Activated CD4-positive, alpha-beta T cell treated with anti-CD3 and anti-CD28 coated beads, Interleukin-2, amount 10 ng/mL, durations not matched to agents 7 days and 5 days (primary cell): Measurements from ENCODE around the gene CSF1R. TPM values are rescaled to one million over a fixed set of nuclear protein-coding genes. Genes with fewer than 3 reads are reported as not detected.
"Not testable (repeated sequence)": the region's sequence is repeated elsewhere in the genome, so short reads cannot be mapped to it uniquely, and the experiment has no call there.

Experiments
- CTCF ChIA-PET: fragments of 350-600 bp; sonication (Branson Sonifier 250); formaldehyde crosslinking; loops from one replicate; lab custom pipeline; 2021; ENCODE audit warnings: antibody characterized with exemption; lab: Charles Lee
- POLR2A ChIA-PET: fragments of 350-600 bp; sonication (Branson Sonifier 250); formaldehyde crosslinking; loops from one replicate; lab custom pipeline; 2021; ENCODE audit warnings: antibody characterized with exemption; lab: Charles Lee
- DNase-seq: peaks from one replicate; pipeline ENCODE4 v3.0.0-alpha.2; 2020
- H3K27ac Mint-ChIP-seq: one replicate; pipeline ENCODE4 v1.8.0; 2021; ENCODE audit warnings: mild to moderate bottlenecking, moderate library complexity, mixed read lengths
- H3K27me3 Mint-ChIP-seq: one replicate; pipeline ENCODE4 v1.8.0; 2021; ENCODE audit warnings: mixed read lengths
- H3K36me3 Mint-ChIP-seq: one replicate; pipeline ENCODE4 v1.8.0; 2021; ENCODE audit warnings: low read depth, mixed read lengths
- H3K4me1 Mint-ChIP-seq: one replicate; pipeline ENCODE4 v1.8.0; 2021; ENCODE audit warnings: mixed read lengths
- H3K4me3 Mint-ChIP-seq: one replicate; pipeline ENCODE4 v1.8.0; 2021; ENCODE audit warnings: mild to moderate bottlenecking, moderate library complexity, mixed read lengths
- H3K9me3 Mint-ChIP-seq: one replicate; pipeline ENCODE4 v1.8.0; 2021; ENCODE audit warnings: mixed read lengths
- total RNA-seq, 2 experiments: library from RNA; stranded (reverse); gene quantifications; one replicate each; pipeline ENCODE4 v1.2.3, GENCODE V29; 2021

CSF1R gene
- total RNA-seq, 2 experiments from 2014 or later: 0.08 to 0.15 TPM

GRCh38 chr5:150036513-150036912, 49.8 kb downstream of the CSF1R start:
- no peaks in the 10 kb centered on the region for H3K9me3 Mint-ChIP-seq
- H3K27me3 Mint-ChIP-seq: no peaks in the 10 kb centered on the region
- CTCF ChIA-PET: interaction anchor here (0.6 to 1.1 kb wide), 4 partner anchors 8 to 717 kb away, joined by 3 to 4 read pairs (median 3); no protein-coding TSS in a partner anchor
- no peaks in the 10 kb centered on the region for H3K4me1 Mint-ChIP-seq
- no peak overlapping the region for H3K27ac Mint-ChIP-seq
- DNase-seq: no peak
- POLR2A ChIA-PET: no interaction called here
- no peak overlapping the region for H3K4me3 Mint-ChIP-seq
- peaks cover 65% of the 10 kb centered on the region for H3K36me3 Mint-ChIP-seq

GRCh38 chr5:150035139-150035895, 51.0 kb downstream of the CSF1R start:
- Mint-ChIP-seq H3K27me3 (no peaks in the 10 kb centered on the region), H3K27ac (peak overlapping the region; percentile 41), H3K4me3 (no peak overlapping the region), H3K9me3 (no peaks in the 10 kb centered on the region), H3K4me1 (no peaks in the 10 kb centered on the region), H3K36me3 (peaks cover 59% of the 10 kb centered on the region)
- ChIA-PET POLR2A (no interaction called here), CTCF (interaction anchor here (1.2 to 2.4 kb wide), 3 partner anchors 14 to 23 kb away, joined by 3 to 7 read pairs (median 6); no protein-coding TSS in a partner anchor)
- DNase-seq: no peak

- no peaks in the 10 kb centered on the region for H3K9me3 Mint-ChIP-seq
- H3K4me3 Mint-ChIP-seq: no peak overlapping the region
- POLR2A ChIA-PET: no interaction called here
- CTCF ChIA-PET: interaction anchor here (1.2 to 2.4 kb wide), 3 partner anchors 13 to 24 kb away, joined by 3 to 7 read pairs (median 6); no protein-coding TSS in a partner anchor
- H3K27ac Mint-ChIP-seq: no peak overlapping the region
- H3K4me1 Mint-ChIP-seq: no peaks in the 10 kb centered on the region
- no peak for DNase-seq
- no peaks in the 10 kb centered on the region for H3K27me3 Mint-ChIP-seq
- H3K36me3 Mint-ChIP-seq: peaks cover 56% of the 10 kb centered on the region
These were observed 51.7 kb downstream of the CSF1R start for GRCh38 chr5:150034662-150035061.

- Mint-ChIP-seq H3K4me3 (no peak overlapping the region), H3K9me3 (no peaks in the 10 kb centered on the region), H3K27ac (no peak overlapping the region), H3K4me1 (no peaks in the 10 kb centered on the region), H3K36me3 (peaks cover 53% of the 10 kb centered on the region), H3K27me3 (no peaks in the 10 kb centered on the region)
- POLR2A ChIA-PET: no interaction called here
- CTCF ChIA-PET: interaction anchor here (1.0 to 2.4 kb wide), 4 partner anchors 12 to 19 kb away, joined by 3 to 7 read pairs (median 4); no protein-coding TSS in a partner anchor
- DNase-seq: no peak
These were observed 53.0 kb downstream of the CSF1R start for GRCh38 chr5:150033334-150033733.

- H3K27ac Mint-ChIP-seq, H3K4me3 Mint-ChIP-seq, H3K4me1 Mint-ChIP-seq, POLR2A ChIA-PET, DNase-seq, H3K27me3 Mint-ChIP-seq, H3K9me3 Mint-ChIP-seq: not testable (repeated sequence)
- peaks cover 52% of the 10 kb centered on the region for H3K36me3 Mint-ChIP-seq
- CTCF ChIA-PET: interaction anchor here (1.0 to 3.3 kb wide), 3 partner anchors 9 to 22 kb away, joined by 3 to 14 read pairs (median 3); no protein-coding TSS in a partner anchor
These were observed 58.3 kb downstream of the CSF1R start for GRCh38 chr5:150028047-150028446.

- Mint-ChIP-seq H3K4me3 (no peak overlapping the region), H3K36me3 (peaks cover 53% of the 10 kb centered on the region), H3K4me1 (peaks cover 7% of the 10 kb centered on the region), H3K27me3 (no peaks in the 10 kb centered on the region), H3K27ac (no peak overlapping the region), H3K9me3 (no peaks in the 10 kb centered on the region)
- CTCF ChIA-PET: interaction anchor here (1.5 kb wide), 1 partner anchor 18 kb away, joined by 3 read pairs; no protein-coding TSS in a partner anchor
- DNase-seq: no peak
- POLR2A ChIA-PET: no interaction called here
These were observed 59.6 kb downstream of the CSF1R start for GRCh38 chr5:150026682-150027172.

GRCh38 chr5:150024346-150024984, 61.9 kb downstream of the CSF1R start:
- Mint-ChIP-seq H3K27me3 (no peaks in the 10 kb centered on the region), H3K4me1 (peaks cover 18% of the 10 kb centered on the region), H3K4me3 (no peak overlapping the region), H3K36me3 (peaks cover 58% of the 10 kb centered on the region), H3K9me3 (no peaks in the 10 kb centered on the region), H3K27ac (no peak overlapping the region)
- CTCF ChIA-PET: interaction anchor here (0.7 to 1.1 kb wide), 3 partner anchors 17 to 25 kb away, joined by 3 to 4 read pairs (median 3); no protein-coding TSS in a partner anchor
- DNase-seq: no peak
- POLR2A ChIA-PET: no interaction called here

GRCh38 chr5:150023136-150023535, 63.2 kb downstream of the CSF1R start:
- peaks cover 22% of the 10 kb centered on the region for H3K4me1 Mint-ChIP-seq
- H3K27ac Mint-ChIP-seq: no peak overlapping the region
- peaks cover 67% of the 10 kb centered on the region for H3K36me3 Mint-ChIP-seq
- no peaks in the 10 kb centered on the region for H3K27me3 Mint-ChIP-seq
- no peaks in the 10 kb centered on the region for H3K9me3 Mint-ChIP-seq
- POLR2A ChIA-PET: no interaction called here
- H3K4me3 Mint-ChIP-seq: no peak overlapping the region
- DNase-seq: no peak
- CTCF ChIA-PET: interaction anchor here (0.5 to 1.4 kb wide), 4 partner anchors 12 to 38 kb away, joined by 3 to 5 read pairs (median 3); no protein-coding TSS in a partner anchor

GRCh38 chr5:150022681-150023080, 63.7 kb downstream of the CSF1R start:
- H3K36me3 Mint-ChIP-seq: peaks cover 64% of the 10 kb centered on the region

GRCh38 chr5:150022158-150022531, 64.2 kb downstream of the CSF1R start:
- no peaks in the 10 kb centered on the region for H3K9me3 Mint-ChIP-seq
- no peaks in the 10 kb centered on the region for H3K27me3 Mint-ChIP-seq
- H3K36me3 Mint-ChIP-seq: peaks cover 68% of the 10 kb centered on the region
- no peak for DNase-seq
- peaks cover 22% of the 10 kb centered on the region for H3K4me1 Mint-ChIP-seq
- ChIA-PET CTCF (interaction anchor here (0.6 to 2.1 kb wide), 10 partner anchors 8 to 212 kb away, joined by 3 to 9 read pairs (median 3); no protein-coding TSS in a partner anchor), POLR2A (interaction anchor here (0.7 kb wide), 1 partner anchor 28 kb away, joined by 3 read pairs; no protein-coding TSS in a partner anchor)
- H3K27ac Mint-ChIP-seq: no peak overlapping the region
- H3K4me3 Mint-ChIP-seq: no peak overlapping the region

More at GRCh38 chr5:150022681-150023080, 63.7 kb downstream of the CSF1R start:
- H3K27ac Mint-ChIP-seq: no peak overlapping the region
- no peaks in the 10 kb centered on the region for H3K9me3 Mint-ChIP-seq
- ChIA-PET POLR2A (interaction anchor here (0.7 kb wide), 1 partner anchor 29 kb away, joined by 3 read pairs; no protein-coding TSS in a partner anchor), CTCF (interaction anchor here (0.5 to 2.1 kb wide), 11 partner anchors 11 to 212 kb away, joined by 3 to 9 read pairs (median 3); no protein-coding TSS in a partner anchor)
- H3K4me3 Mint-ChIP-seq: no peak overlapping the region
- H3K4me1 Mint-ChIP-seq: peaks cover 22% of the 10 kb centered on the region
- DNase-seq: no peak
- H3K27me3 Mint-ChIP-seq: no peaks in the 10 kb centered on the region

- Mint-ChIP-seq H3K27me3 (no peaks in the 10 kb centered on the region), H3K4me1 (peaks cover 22% of the 10 kb centered on the region), H3K9me3 (no peaks in the 10 kb centered on the region), H3K4me3 (no peak overlapping the region), H3K36me3 (peaks cover 69% of the 10 kb centered on the region), H3K27ac (no peak overlapping the region)
- POLR2A ChIA-PET: no interaction called here
- DNase-seq: no peak
- CTCF ChIA-PET: interaction anchor here (0.9 to 2.1 kb wide), 9 partner anchors 9 to 188 kb away, joined by 3 to 9 read pairs (median 3); no protein-coding TSS in a partner anchor
These were observed 64.7 kb downstream of the CSF1R start for GRCh38 chr5:150021491-150022157.

GRCh38 chr5:150020249-150020648, 66.1 kb downstream of the CSF1R start:
- no peak overlapping the region for H3K4me3 Mint-ChIP-seq
- H3K27me3 Mint-ChIP-seq: no peaks in the 10 kb centered on the region
- no peak overlapping the region for H3K27ac Mint-ChIP-seq
- peaks cover 71% of the 10 kb centered on the region for H3K36me3 Mint-ChIP-seq
- ChIA-PET CTCF (interaction anchor here (0.7 to 1.2 kb wide), 2 partner anchors 23 to 28 kb away, joined by 3 read pairs; no protein-coding TSS in a partner anchor), POLR2A (no interaction called here)
- H3K4me1 Mint-ChIP-seq: peaks cover 22% of the 10 kb centered on the region
- no peak for DNase-seq
- H3K9me3 Mint-ChIP-seq: no peaks in the 10 kb centered on the region
